Caco-2 (cell line): ENCODE results near the gene UMOD. TPM values are rescaled to one million over a fixed set of nuclear protein-coding genes. Genes with fewer than 3 reads are reported as not detected.

Experiments
- BruUV-seq: library from RNA; stranded (reverse); fragments of 400-500 nt; replicated peaks from 2 replicates; lab custom pipeline; 2021; lab: Mats Ljungman, UMichigan
- CTCF ChIA-PET: fragments of 300-600 bp; sonication (Branson Sonifier 250); formaldehyde crosslinking; loops from one replicate; lab custom pipeline; 2022; ENCODE audit warnings: antibody characterized with exemption; lab: Charles Lee
- POLR2A ChIA-PET: fragments of 300-600 bp; sonication (Branson Sonifier 250); formaldehyde crosslinking; loops from one replicate; lab custom pipeline; 2022; ENCODE audit warnings: antibody characterized with exemption; lab: Charles Lee
- DNase-seq, 2 experiments: peaks; one replicate each; pipeline versions ENCODE4 v3.0.0 to v3.0.0-alpha.2; 2020 to 2022
- H3K27me3 ChIP-seq: replicated peaks from 2 replicates; pipeline ENCODE4 v1.6.0; 2011; ENCODE audit warnings: low read length; ENCODE audit not compliant: control insufficient read depth, insufficient read depth
- H3K36me3 ChIP-seq: 2 replicates; pipeline ENCODE4 v1.5.1; 2011; ENCODE audit warnings: low read length; ENCODE audit not compliant: control insufficient read depth, insufficient read depth
- H3K4me1 ChIP-seq: fragments of 250-450 bp; sonication (Bioruptor Pico); 2 replicates; pipeline ENCODE4 v1.5.1; 2020; ENCODE audit warnings: mild to moderate bottlenecking
- H3K4me3 ChIP-seq: 2 replicates; pipeline ENCODE4 v1.5.1; 2011; ENCODE audit warnings: low read depth, mild to moderate bottlenecking, control low read depth, low read length
- H3K9me3 ChIP-seq: fragments of 250-450 bp; sonication (Bioruptor Pico); 2 replicates; pipeline ENCODE4 v1.5.1; 2020; ENCODE audit warnings: mild to moderate bottlenecking, moderate library complexity
- H3K27ac Mint-ChIP-seq: one replicate; pipeline ENCODE4 v1.8.0; 2022; ENCODE audit warnings: mixed read lengths; ENCODE audit not compliant: unreplicated experiment
- H3K27me3 Mint-ChIP-seq: one replicate; pipeline ENCODE4 v1.8.0; 2022; ENCODE audit warnings: mixed read lengths; ENCODE audit not compliant: insufficient read depth, unreplicated experiment
- H3K36me3 Mint-ChIP-seq: one replicate; pipeline ENCODE4 v1.8.0; 2022; ENCODE audit warnings: mild to moderate bottlenecking, mixed read lengths; ENCODE audit not compliant: insufficient read depth, unreplicated experiment
- H3K4me1 Mint-ChIP-seq: one replicate; pipeline ENCODE4 v1.8.0; 2022; ENCODE audit warnings: low read depth, mixed read lengths; ENCODE audit not compliant: unreplicated experiment
- H3K4me3 Mint-ChIP-seq: one replicate; pipeline ENCODE4 v1.8.0; 2022; ENCODE audit warnings: mild to moderate bottlenecking, moderate library complexity, mixed read lengths; ENCODE audit not compliant: unreplicated experiment
- H3K9me3 Mint-ChIP-seq: one replicate; pipeline ENCODE4 v1.8.0; 2022; ENCODE audit warnings: mixed read lengths; ENCODE audit not compliant: unreplicated experiment
- CTCF ChIP-seq, 2 experiments: fragments of 200-600 bp in 1 of 2; IDR thresholded peaks; 1 replicate in 1 of 2; 2 replicates in 1 of 2; pipeline versions ENCODE4 v1.5.1 to v1.8.0; 2011 to 2022; ENCODE audit warnings: antibody characterized with exemption in 1 of 2, control low read depth in 1 of 2, inconsistent platforms in 1 of 2, low read depth in 1 of 2, low read length in 1 of 2, mild to moderate bottlenecking in 1 of 2, moderate library complexity in 1 of 2; ENCODE audit not compliant: insufficient read depth in 1 of 2, severe bottlenecking in 1 of 2, unreplicated experiment in 1 of 2
- intact Hi-C: fragments of 100-400 bp; cut with micrococcal nuclease; formaldehyde crosslinking; loops from one replicate; pipeline ENCODE4 v1.10.0; 2022; ENCODE audit not compliant: unreplicated experiment
- total RNA-seq: library from RNA; stranded (reverse); gene quantifications from 2 replicates; pipeline ENCODE4 v1.2.3, GENCODE V29; 2022

Gene UMOD
- total RNA-seq, 1 experiment from 2014 or later, result not detected

- Mint-ChIP-seq H3K9me3 (no peaks in the 10 kb centered on the region), H3K27ac (no peak overlapping the region), H3K4me3 (no peak overlapping the region), H3K36me3 (no peaks in the 10 kb centered on the region), H3K27me3 (peaks cover 15% of the 10 kb centered on the region), H3K4me1 (no peaks in the 10 kb centered on the region)
- Histone ChIP-seq H3K9me3 (no peaks in the 10 kb centered on the region), H3K4me1 (no peaks in the 10 kb centered on the region), H3K36me3 (no peaks in the 10 kb centered on the region), H3K4me3 (no peak overlapping the region), H3K27me3 (no peaks in the 10 kb centered on the region)
- TF ChIP-seq CTCF (IDR thresholded peaks at IDR 0.05; ENCODE audit: insufficient read depth in 1 of 2, low read depth in 1 of 2, low read length in 1 of 2, severe bottlenecking in 1 of 2, unreplicated experiment in 1 of 2), result no peak
- intact Hi-C loops, result no loop called here
- ChIA-PET POLR2A (no interaction called here), CTCF (no interaction called here)
- BruUV-seq, result no TSS peak
- no peak for DNase-seq
Measured at GRCh38 chr16:20372701-20373100, 20.2 kb upstream of the UMOD start.

- CTCF ChIA-PET, result no interaction called here
- Histone ChIP-seq H3K4me3 (no peak overlapping the region), H3K9me3 (no peaks in the 10 kb centered on the region), H3K36me3 (no peaks in the 10 kb centered on the region), H3K4me1 (no peaks in the 10 kb centered on the region), H3K27me3 (no peaks in the 10 kb centered on the region)
- TF ChIP-seq CTCF (IDR thresholded peaks at IDR 0.05; ENCODE audit: insufficient read depth in 1 of 2, low read depth in 1 of 2, low read length in 1 of 2, severe bottlenecking in 1 of 2, unreplicated experiment in 1 of 2), result no peak
- Mint-ChIP-seq H3K9me3 (no peaks in the 10 kb centered on the region), H3K27me3 (peaks cover 23% of the 10 kb centered on the region), H3K36me3 (no peaks in the 10 kb centered on the region), H3K27ac (no peak overlapping the region), H3K4me3 (no peak overlapping the region), H3K4me1 (no peaks in the 10 kb centered on the region)
- intact Hi-C loops, result no loop called here
- no peak for DNase-seq
- BruUV-seq, result no TSS peak
- POLR2A ChIA-PET, result no interaction called here
Measured at GRCh38 chr16:20369452-20370054, 17.0 kb upstream of the UMOD start.

- H3K4me1 ChIP-seq, result no peaks in the 10 kb centered on the region
- no peak overlapping the region for H3K4me3 ChIP-seq
- H3K9me3 Mint-ChIP-seq, result no peaks in the 10 kb centered on the region
- no peaks in the 10 kb centered on the region for H3K36me3 Mint-ChIP-seq
- H3K4me1 Mint-ChIP-seq, result no peaks in the 10 kb centered on the region
- no peak for TF ChIP-seq CTCF (IDR thresholded peaks at IDR 0.05; ENCODE audit: insufficient read depth in 1 of 2, low read depth in 1 of 2, low read length in 1 of 2, severe bottlenecking in 1 of 2, unreplicated experiment in 1 of 2)
- no peaks in the 10 kb centered on the region for H3K27me3 ChIP-seq
- no TSS peak for BruUV-seq
- no peak overlapping the region for H3K27ac Mint-ChIP-seq
- H3K4me3 Mint-ChIP-seq, result no peak overlapping the region
- H3K36me3 ChIP-seq, result no peaks in the 10 kb centered on the region
- POLR2A ChIA-PET, result no interaction called here
- peaks cover 21% of the 10 kb centered on the region for H3K27me3 Mint-ChIP-seq
- no peaks in the 10 kb centered on the region for H3K9me3 ChIP-seq
- no peak for DNase-seq
- CTCF ChIA-PET, result no interaction called here
- intact Hi-C loops, result no loop called here
Measured at GRCh38 chr16:20364051-20364450, 11.5 kb upstream of the UMOD start.
